A549 treated with DMSO at 1 μM for 4 hours (cell line): ENCODE results near the gene CYP3A7. TPM values are rescaled to one million over a fixed set of nuclear protein-coding genes. Genes with fewer than 3 reads are reported as not detected.

Source experiments
- total RNA-seq: library from RNA; stranded (reverse); fragments of 200-300 nt; extraction: Qiagen RNA extraction; gene quantifications from 5 replicates; pipeline ENCODE4 v1.2.3, GENCODE V29; 2022; ENCODE audit warnings: low read depth

Gene CYP3A7
- total RNA-seq, result not detected in 5 replicates

GRCh38 chr7:99734987-99735386 lies at the start of gene CYP3A7:
TSS of gene CYP3A7 (minus strand) at chr7:99735196. CDS start at chr7:99735093, 103 bp downstream.

GRCh38 chr7:99784007-99784406 lies 49.0 kb upstream of the CYP3A7 start, which contains the start of gene CYP3A4:
TSS of gene CYP3A4 (minus strand) at chr7:99784184. CDS start at chr7:99784081, 103 bp downstream.

GRCh38 chr7:99679400-99680191 lies 55.4 kb downstream of the CYP3A7 start, which contains the start of gene CYP3A5:
TSS of gene CYP3A5 (minus strand) at chr7:99679996. CDS start at chr7:99679896, 100 bp downstream.

Other genes with a start within 250 kb of the CYP3A7 start
- 18.1 to 20.8 TPM (median 19.0 TPM) in 5 replicates for gene ZNF394, start 234.9 kb downstream of the CYP3A7 start, total RNA-seq
- 9.6 to 10.1 TPM (median 9.7 TPM) in 5 replicates for gene ZKSCAN5, start 230.5 kb downstream of the CYP3A7 start, total RNA-seq
- 4.6 to 7.5 TPM (median 7.0 TPM) in 5 replicates for gene FAM200A, start 183.1 kb downstream of the CYP3A7 start, total RNA-seq
- gene ZNF655, start 176.6 kb downstream of the CYP3A7 start, total RNA-seq, result 56.0 to 62.9 TPM (median 60.0 TPM) in 5 replicates
- gene TMEM225B, start 136.9 kb downstream of the CYP3A7 start, total RNA-seq, result 0.79 to 1.0 TPM (median 0.91 TPM) in 5 replicates
- gene ZSCAN25, start 118.2 kb downstream of the CYP3A7 start, total RNA-seq, result 9.1 to 9.7 TPM (median 9.3 TPM) in 5 replicates
- 1.4 to 2.2 TPM (median 1.5 TPM) in 5 replicates for gene CYP3A5, start 55.2 kb downstream of the CYP3A7 start, total RNA-seq
- not detected in 5 replicates for gene CYP3A4, start 49.0 kb upstream of the CYP3A7 start, total RNA-seq
- not detected in 5 replicates for gene CYP3A43, start 92.8 kb upstream of the CYP3A7 start, total RNA-seq
- not detected in 5 replicates for gene OR2AE1, start 141.8 kb upstream of the CYP3A7 start, total RNA-seq
- 25.4 to 29.5 TPM (median 27.3 TPM) in 5 replicates for gene TRIM4, start 184.3 kb upstream of the CYP3A7 start, total RNA-seq
- gene GJC3, start 194.4 kb upstream of the CYP3A7 start, total RNA-seq, result 0.09 to 0.18 TPM (median 0.13 TPM) in 4 of 5 replicates, not detected in the other
- gene AZGP1, start 240.8 kb upstream of the CYP3A7 start, total RNA-seq, result 0.23 TPM in 1 of 5 replicates, not detected in the others